A673 (cell line): ENCODE data around the gene NDST4. TPM values are rescaled to one million over a fixed set of nuclear protein-coding genes. Genes with fewer than 3 reads are reported as not detected.
A peak's percentile ranks its signal among the peaks of the same experiment; 100 is the strongest.

Experiments
- BruUV-seq: library from RNA; stranded (reverse); fragments of 400-500 nt; replicated peaks from 2 replicates; lab custom pipeline; 2021; lab: Mats Ljungman, UMichigan
- CTCF ChIA-PET: fragments of 300-600 bp; sonication (Branson Sonifier 250); formaldehyde crosslinking; loops from one replicate; lab custom pipeline; 2022; ENCODE audit warnings: antibody characterized with exemption; lab: Charles Lee
- POLR2A ChIA-PET: fragments of 300-600 bp; sonication (Branson Sonifier 250); formaldehyde crosslinking; loops from one replicate; lab custom pipeline; 2022; ENCODE audit warnings: antibody characterized with exemption; ENCODE audit not compliant: low non-redundant PET; lab: Charles Lee
- DNase-seq: peaks from one replicate; pipeline ENCODE4 v3.0.0-alpha.2; 2015; ENCODE audit warnings: low spot score
- H3K27ac ChIP-seq: fragments of 200-600 bp; sonication (generic); 2 replicates; pipeline ENCODE4 v1.5.1; 2016; ENCODE audit warnings: mixed run types, low read depth, mild to moderate bottlenecking, mixed read lengths, antibody characterized with exemption, low read length; ENCODE audit not compliant: poor library complexity, severe bottlenecking
- H3K27me3 ChIP-seq: fragments of 200-600 bp; sonication (generic); replicated peaks from 2 replicates; pipeline ENCODE4 v1.6.1; 2017; ENCODE audit warnings: mixed run types, low read depth, mild to moderate bottlenecking, mixed read lengths, antibody characterized with exemption, low read length; ENCODE audit not compliant: insufficient read depth, poor library complexity
- H3K36me3 ChIP-seq: fragments of 200-600 bp; sonication (generic); 2 replicates; pipeline ENCODE4 v1.6.1; 2016; ENCODE audit warnings: mixed run types, mild to moderate bottlenecking, mixed read lengths, antibody characterized with exemption, low read length; ENCODE audit not compliant: insufficient read depth, poor library complexity, severe bottlenecking
- H3K4me1 ChIP-seq: fragments of 200-600 bp; sonication (generic); 2 replicates; pipeline ENCODE4 v1.6.1; 2017; ENCODE audit warnings: mixed run types, mild to moderate bottlenecking, mixed read lengths, antibody characterized with exemption, low read length; ENCODE audit not compliant: insufficient read depth, poor library complexity, severe bottlenecking
- H3K4me3 ChIP-seq: fragments of 200-600 bp; sonication (generic); 2 replicates; pipeline ENCODE4 v1.5.1; 2016; ENCODE audit warnings: low read depth, mixed run types, mild to moderate bottlenecking, mixed read lengths, low read length; ENCODE audit not compliant: poor library complexity, severe bottlenecking
- H3K9me3 ChIP-seq: fragments of 200-600 bp; sonication (generic); 2 replicates; pipeline ENCODE4 v1.6.1; 2016; ENCODE audit warnings: mixed run types, low read depth, mild to moderate bottlenecking, mixed read lengths, antibody characterized with exemption, low read length; ENCODE audit not compliant: poor library complexity, severe bottlenecking
- EZH2 ChIP-seq: fragments of 200-600 bp; sonication (generic); IDR thresholded peaks from 2 replicates; pipeline ENCODE4 v1.6.1; 2017; ENCODE audit warnings: borderline replicate concordance, low read depth, mild to moderate bottlenecking, mixed read lengths, antibody characterized with exemption, low read length; ENCODE audit not compliant: poor library complexity, severe bottlenecking
- intact Hi-C: fragments of 100-400 bp; cut with micrococcal nuclease; formaldehyde crosslinking; loops from one replicate; pipeline ENCODE4 v1.10.0; 2022; ENCODE audit not compliant: unreplicated experiment
- total RNA-seq: library from RNA; stranded (reverse); gene quantifications from 2 replicates; pipeline ENCODE4 v1.2.3, GENCODE V29; 2021
- TF ChIP-seq, protein P1 (sequence below): fragments of 300-800, 200-600 bp; sonication (generic); conservative IDR thresholded peaks from 2 replicates; pipeline ENCODE4 v1.5.1; 2017; ENCODE audit warnings: low read depth, mild to moderate bottlenecking, antibody characterized with exemption, low read length, moderate library complexity, mixed read lengths

Gene NDST4
- total RNA-seq, 1 experiment from 2014 or later: 32.8 TPM

DNA sequence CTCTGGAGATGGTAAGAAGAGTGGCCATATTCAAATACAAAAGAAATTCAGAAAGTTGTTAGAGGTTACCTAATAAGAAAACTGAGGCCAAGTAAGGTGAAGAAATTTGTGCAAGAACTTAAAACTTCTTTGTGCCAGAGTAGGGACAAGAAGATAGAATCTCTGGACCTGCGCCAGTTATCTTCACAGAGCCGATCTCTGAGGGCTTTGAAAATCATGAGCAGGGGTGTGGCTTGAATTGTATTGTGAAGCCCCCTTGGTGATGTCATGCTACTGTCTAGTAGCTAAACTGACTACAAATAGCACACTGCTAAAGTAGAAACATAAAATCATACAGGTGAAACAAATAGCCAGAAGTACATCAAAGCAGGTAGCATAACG is 330.2 kb downstream of the NDST4 start:
- peak; percentile 85 for DNase-seq
- no peak for TF ChIP-seq EZH2
- TF ChIP-seq, protein P1, sequence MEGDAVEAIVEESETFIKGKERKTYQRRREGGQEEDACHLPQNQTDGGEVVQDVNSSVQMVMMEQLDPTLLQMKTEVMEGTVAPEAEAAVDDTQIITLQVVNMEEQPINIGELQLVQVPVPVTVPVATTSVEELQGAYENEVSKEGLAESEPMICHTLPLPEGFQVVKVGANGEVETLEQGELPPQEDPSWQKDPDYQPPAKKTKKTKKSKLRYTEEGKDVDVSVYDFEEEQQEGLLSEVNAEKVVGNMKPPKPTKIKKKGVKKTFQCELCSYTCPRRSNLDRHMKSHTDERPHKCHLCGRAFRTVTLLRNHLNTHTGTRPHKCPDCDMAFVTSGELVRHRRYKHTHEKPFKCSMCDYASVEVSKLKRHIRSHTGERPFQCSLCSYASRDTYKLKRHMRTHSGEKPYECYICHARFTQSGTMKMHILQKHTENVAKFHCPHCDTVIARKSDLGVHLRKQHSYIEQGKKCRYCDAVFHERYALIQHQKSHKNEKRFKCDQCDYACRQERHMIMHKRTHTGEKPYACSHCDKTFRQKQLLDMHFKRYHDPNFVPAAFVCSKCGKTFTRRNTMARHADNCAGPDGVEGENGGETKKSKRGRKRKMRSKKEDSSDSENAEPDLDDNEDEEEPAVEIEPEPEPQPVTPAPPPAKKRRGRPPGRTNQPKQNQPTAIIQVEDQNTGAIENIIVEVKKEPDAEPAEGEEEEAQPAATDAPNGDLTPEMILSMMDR: no peak
- Histone ChIP-seq H3K9me3 (no peaks in the 10 kb centered on the region), H3K4me3 (no peak overlapping the region), H3K36me3 (no peaks in the 10 kb centered on the region), H3K4me1 (peaks cover 36% of the 10 kb centered on the region), H3K27me3 (no peaks in the 10 kb centered on the region), H3K27ac (no peak overlapping the region)
- ChIA-PET POLR2A (no interaction called here), CTCF (no interaction called here)
- no TSS peak for BruUV-seq
- intact Hi-C loops: loop anchor here (5.0 to 10.0 kb wide), 5 partner anchors 272 to 1392 kb away; partner anchors contain the start of gene NDST4

DNA sequence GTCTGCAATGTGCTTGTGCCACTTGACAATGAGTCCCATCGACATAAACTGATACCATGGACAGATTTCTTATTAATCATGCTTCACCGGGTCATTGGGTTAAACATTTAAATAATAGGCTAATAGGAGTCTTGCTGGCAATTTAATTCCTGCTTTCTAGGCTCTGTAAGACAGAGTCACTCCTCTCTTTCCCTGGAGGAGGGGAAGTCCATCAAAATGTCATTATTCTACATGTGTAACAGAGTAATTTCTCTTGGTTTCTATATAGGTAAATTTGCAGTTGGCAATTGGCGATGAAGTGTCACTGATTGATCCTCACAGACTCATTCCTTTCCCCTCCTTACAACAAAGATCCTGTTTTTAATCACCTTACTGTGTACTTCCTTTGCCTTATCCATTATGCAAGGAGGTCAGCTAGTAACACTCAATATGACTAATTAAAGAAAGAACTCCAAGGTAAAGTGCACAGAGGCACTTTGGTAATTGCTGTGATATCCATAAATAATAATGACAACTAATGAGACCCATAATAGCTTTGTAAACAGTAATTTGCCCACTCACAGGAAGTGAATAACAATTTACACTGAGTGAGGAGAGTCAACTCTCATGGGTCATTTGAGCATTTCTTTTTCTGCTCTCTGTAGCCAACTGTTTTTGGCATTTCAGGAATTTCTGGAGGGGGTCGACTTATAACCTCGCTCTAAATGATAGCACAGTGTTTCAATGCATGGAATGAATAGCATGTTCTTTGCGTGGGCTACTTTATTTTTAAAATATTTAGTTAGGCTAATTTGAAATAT is 330.8 kb downstream of the NDST4 start:
- DNase-seq: peak; percentile 81
- Histone ChIP-seq H3K9me3 (no peaks in the 10 kb centered on the region), H3K4me1 (peaks cover 36% of the 10 kb centered on the region), H3K27ac (no peak overlapping the region), H3K27me3 (no peaks in the 10 kb centered on the region), H3K36me3 (no peaks in the 10 kb centered on the region), H3K4me3 (no peak overlapping the region)
- TF ChIP-seq, protein P1: no peak
- no peak for TF ChIP-seq EZH2
- CTCF ChIA-PET: no interaction called here
- intact Hi-C loops: loop anchor here (5.0 to 10.0 kb wide), 5 partner anchors 272 to 1392 kb away; partner anchors contain the start of gene NDST4
- POLR2A ChIA-PET: no interaction called here
- no TSS peak for BruUV-seq

DNA sequence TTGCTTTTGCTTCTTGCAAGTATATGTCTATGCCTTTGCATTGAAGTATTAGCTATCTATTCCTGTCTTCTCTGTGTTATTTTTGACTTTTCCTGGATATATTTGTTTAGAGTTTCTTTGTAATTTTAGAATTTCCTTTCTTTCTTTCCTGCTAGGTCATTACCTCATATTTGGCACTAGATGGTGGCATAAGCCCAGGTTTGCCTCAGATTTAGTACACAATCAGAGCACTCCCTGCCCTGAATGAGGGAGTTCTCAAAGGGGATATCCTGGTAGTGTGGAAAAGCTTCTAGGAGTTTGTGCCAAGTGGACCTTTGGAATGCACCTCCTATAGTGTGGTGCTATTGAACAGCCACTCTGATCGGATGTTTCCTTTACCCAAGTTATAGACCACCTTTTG is 333.2 kb downstream of the NDST4 start:
- intact Hi-C loops: loop anchor here (2.0 to 10.0 kb wide), 7 partner anchors 201 to 1395 kb away; partner anchors contain the start of gene NDST4
- peak; percentile 85 for DNase-seq
- Histone ChIP-seq H3K4me3 (no peak overlapping the region), H3K36me3 (no peaks in the 10 kb centered on the region), H3K4me1 (peaks cover 36% of the 10 kb centered on the region), H3K9me3 (no peaks in the 10 kb centered on the region), H3K27ac (no peak overlapping the region), H3K27me3 (no peaks in the 10 kb centered on the region)
- ChIA-PET CTCF (interaction anchor here (0.6 kb wide), 1 partner anchor 19 kb away, joined by 3 read pairs; no protein-coding TSS in a partner anchor), POLR2A (no interaction called here)
- no TSS peak for BruUV-seq
- TF ChIP-seq EZH2: no peak
- TF ChIP-seq, protein P1: peak; percentile 75
